ENCODE results near the gene LFNG.
"Not testable (repeated sequence)": the region's sequence is repeated elsewhere in the genome, so short reads cannot be mapped to it uniquely, and the experiment has no call there.

The LFNG gene

DNA sequence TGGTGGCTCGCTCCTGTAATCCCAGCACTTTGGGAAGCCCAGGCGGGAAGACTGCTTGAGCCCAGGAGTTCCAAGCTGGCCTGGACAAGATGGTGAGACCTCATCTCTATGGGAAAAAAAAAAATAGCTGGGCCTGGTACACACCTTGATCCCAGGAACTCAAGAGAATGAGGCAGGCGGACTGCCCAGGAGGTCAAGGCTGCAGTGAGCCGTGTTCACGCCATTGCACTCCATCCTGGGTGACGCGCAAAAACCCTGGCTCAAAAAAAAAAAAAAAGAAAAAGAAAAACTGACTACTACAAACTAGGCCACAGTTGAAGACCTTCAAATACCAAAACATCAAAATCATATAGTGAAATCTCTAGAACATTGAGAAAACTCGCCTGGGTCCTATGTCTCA lies 31.8 kb downstream of the LFNG start:
- no peak for DNase-seq

DNA sequence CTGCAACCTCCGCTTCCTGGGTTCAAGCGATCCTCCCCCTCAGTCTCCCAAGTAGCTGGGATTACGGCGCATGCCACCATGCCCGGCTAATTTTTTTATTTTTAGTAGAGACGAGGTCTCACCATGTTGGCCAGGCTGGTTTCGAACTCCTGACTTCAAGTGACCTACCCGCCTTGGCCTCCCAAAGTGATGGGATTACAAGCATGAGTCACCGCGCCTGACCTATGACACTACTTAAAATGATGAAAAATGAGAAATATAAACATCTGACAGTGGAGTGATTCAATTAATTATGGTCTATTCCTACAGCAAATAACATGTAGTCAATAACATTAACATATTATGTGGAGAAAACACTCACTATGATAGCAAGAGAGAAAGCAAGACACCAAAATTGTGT lies 33.5 kb downstream of the LFNG start:
- no peak for DNase-seq

DNA sequence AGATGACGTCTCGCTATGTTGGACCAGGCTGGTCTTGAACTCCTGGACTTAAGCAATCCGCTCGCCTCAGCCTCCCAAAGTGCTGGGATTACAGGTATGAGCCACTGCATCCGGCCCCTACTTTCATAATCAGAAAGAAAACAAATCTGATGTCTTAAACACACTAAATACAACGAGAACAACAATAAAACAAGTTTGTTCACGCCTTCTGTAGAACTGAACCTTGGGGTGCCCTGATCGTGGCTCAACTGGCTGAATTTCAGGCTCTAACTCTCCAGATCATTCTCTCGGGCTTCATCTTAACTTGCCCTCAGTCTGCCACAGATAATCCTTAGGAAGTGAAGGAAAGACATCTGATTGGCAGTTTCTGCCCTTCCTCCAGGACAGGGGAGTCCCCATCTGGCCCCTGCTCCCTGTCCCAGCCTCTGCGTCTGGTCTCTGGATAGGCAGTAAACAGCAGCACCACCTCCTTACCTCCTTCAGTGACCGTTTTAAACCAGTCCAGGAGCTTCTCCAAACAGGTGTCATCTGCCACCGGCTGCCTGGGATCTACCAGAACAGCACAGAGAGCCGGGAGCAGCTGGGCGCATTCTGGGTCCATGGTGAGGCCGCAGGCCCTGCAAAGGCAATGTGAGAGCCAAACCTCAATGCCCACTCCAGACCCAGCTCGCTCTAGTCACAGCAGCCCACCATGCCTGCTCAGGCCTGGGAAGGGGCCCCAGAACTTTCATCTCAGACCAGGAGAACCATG lies 34.4 kb downstream of the LFNG start:
- DNase-seq, result no peak

DNA sequence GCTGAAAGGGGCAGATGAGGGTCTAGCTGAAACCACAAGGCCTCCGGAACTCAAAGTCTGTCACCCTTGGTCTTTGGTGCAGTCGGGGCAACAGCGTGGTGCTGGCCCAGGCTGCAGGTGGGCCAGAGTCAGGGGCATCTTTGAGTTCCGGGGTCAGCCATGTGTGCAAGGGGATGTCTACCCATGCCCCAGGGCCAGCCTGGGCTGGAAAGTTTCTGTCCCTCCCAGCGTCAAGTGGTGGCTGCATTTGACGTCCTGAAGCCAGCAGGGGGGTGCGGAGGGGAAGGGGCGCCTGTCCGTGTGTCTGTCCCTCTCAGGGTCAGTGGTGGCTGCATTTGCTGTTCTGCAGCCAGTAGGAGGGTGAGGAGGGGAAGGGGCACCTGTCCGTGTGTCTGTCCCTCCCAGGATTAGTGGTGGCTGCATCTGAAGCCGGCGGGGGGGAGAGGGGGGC lies 35.1 kb downstream of the LFNG start:
- DNase-seq, result no peak

DNA sequence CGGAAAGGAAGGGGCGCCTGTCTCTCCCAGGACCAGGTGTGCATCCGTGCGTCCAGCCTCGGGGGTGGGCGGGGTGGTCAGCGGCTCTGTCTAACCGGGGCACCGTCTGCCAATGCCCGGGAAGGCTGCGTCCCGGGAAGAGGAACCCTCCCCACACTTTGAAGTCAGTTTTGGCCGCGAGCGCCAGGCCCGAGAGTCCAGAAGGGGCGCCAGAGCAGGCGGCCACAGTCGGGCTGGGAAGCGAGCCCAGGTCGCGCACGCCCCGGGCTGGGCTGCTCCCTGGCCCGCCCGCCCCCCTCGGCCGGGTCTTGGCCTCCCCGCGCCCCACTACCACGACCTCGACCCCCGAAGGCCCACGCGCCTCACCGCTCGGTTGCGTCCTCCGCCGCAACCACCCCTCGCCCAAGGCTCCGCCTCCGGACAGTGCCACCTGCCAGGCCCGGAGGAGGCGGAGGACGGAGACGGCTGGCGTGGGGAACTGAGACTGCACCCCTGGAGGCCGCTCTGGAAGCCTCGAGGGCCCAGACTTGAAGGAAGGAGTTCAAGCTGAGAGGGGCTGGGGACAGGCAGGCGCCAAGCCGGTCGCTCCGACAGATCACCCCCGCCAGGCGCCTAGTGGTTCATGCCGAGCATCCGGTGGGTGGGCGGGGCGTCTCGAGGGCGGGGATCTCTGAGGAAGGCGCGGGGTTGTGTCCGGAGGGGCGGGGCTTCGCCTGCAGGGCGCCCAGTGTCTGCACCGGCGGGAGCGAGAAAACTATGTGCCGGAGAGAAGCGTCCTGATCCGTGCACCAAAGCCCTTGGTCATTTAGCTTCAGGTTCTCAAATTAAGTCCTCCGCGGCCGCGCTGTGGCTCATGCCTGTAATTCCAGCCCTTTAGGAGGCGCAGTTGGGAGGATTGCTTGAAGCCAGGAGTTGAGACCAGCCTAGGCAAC lies 35.8 kb downstream of the LFNG start, which contains the start of gene BRAT1:
BRAT1 (minus strand) TSS at position 404 of the 932 bp plus-strand sequence. CDS start 1,093 bp downstream, outside the sequence.
- peak; percentile 85 for DNase-seq

DNA sequence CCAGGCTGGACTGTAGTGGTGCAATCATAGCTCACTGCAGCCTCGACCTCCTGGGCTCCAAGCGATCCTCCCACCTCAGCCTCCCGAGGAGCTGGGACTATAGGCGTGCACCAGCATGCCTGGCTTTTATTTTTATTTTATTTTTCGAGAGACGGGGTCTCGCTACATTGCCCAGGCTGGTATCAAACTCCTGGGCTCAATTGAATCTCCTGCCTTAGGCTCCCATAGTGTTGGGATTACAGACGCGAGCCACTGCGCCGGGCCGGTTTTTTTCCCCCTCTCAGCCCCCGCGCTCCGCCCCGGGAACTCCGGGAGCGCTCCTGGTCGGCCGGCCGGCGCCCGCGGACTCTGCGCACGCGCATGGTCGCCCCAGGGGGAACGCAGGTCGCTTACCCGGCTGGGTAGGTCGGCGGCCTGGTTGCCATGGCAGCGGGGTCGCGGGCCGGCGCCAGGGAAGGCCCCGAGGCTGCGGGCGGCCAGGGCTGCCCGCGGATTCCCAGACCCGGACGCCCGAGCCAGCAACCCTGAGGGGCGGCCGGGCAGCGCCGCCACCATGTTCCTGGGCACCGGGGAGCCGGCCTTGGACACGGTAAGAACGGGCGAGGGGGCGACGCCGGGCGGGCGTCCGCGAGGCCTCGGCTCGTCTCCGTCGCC lies 39.2 kb downstream of the LFNG start, which contains the start of gene IQCE:
IQCE (plus strand) TSS at position 351 of the 654 bp plus-strand sequence; CDS start at position 554, 203 bp downstream.
- DNase-seq, result peak; percentile 32

DNA sequence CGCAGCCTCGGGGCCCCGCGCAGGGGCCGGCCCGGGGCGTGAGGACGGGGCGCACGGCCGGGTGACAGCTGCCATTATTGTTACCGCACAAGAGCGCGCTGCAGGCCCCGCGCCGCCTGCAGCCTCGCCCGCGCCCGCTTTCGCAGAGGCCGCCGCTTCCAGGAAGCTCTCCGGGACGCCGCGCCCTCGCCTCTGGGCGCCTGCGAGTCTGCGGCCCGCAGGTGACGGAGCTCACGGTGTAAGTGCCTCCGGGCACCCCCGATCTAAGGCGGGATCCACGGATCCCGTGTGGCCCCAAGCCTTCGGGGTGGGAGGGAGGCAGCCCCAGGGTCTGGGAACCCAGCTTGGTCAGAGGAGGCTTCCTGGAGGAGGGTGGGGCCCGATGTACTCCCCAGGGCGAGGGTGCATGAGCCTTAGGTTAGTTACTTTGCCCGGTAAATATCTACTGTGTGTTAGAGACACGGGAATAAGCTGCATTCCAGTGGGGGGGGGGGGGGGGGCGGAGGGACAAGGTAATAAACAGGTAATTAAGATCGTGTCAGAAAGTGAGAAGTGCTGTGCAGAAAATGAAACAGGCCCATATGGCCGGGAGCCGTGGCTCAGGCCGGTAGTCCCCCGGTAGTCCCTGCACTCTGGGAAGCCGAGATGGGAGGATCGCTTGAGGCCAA lies 39.8 kb downstream of the LFNG start:
- DNase-seq, result no peak

DNA sequence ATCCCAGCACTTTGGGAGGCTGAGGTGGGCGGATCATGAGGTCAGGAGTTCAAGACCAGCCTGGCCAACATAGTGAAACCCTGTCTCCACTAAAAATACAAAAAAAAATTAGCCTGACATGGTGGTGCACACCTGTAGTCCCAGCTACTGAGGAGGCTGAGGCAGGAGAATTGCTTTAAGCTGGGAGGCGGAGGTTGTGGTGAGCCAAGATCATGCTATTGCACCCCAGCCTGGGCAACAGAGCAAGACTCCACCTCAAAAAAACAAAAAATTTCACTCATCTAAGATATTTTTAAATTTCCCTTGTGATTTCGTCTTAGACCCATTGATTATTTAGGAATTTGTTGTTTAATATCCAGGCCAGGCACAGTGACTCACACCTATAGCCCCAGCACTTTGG lies 44.4 kb downstream of the LFNG start:
- DNase-seq, result not testable (repeated sequence)

DNA sequence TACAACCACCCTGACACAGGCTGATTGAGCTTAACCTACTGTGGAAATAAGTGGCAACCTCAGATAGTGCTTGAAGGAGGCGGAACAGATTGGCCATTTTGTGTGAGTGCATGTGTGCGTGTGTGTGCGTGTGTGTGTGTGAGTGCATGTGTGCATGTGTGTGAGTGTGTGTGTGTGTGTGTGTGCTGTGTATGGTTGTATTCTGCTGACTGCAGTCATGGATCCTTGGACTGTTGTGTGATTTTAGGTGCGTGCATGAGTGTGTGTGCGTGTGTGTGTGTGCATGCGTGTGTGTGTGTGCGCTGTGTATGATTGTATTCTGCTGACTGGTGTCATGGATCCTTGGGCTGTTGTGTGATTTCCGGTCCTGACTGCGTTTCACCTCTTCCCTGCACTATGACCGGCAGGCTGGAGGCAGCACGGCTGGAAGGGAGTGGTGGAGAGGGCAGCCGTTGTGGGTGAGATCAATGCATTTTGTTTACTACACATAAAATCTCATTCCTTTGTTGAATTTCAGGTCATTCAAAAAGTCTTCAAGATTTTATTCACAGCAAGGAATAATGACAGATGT lies 45.5 kb downstream of the LFNG start:
- no peak for DNase-seq

DNA sequence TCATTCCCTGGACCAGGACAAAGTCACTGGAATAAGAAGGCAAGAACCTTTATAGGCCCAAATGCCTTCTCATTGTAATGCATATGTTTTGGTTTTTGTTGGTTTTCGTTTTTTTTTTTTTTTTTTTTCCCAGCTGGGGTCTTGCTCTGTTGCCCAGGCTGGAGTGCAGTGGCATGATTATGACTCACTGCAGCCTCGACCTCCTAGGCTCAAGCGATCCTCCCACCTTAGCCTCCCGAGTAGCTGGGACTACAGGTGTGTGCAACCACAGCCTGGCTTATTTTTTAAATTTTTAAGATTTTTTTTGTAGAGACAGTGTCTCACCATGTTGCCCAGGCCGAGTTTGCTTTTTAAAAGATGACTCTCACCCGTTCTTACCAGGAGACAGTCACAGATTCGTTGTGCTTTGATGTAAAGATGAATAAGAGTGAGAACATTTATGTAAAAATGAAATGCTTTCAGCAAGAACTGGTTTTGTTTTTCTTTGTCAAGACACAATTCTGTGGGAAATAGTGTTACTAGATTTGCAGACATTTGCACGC lies 46.8 kb downstream of the LFNG start:
- no peak for DNase-seq

DNA sequence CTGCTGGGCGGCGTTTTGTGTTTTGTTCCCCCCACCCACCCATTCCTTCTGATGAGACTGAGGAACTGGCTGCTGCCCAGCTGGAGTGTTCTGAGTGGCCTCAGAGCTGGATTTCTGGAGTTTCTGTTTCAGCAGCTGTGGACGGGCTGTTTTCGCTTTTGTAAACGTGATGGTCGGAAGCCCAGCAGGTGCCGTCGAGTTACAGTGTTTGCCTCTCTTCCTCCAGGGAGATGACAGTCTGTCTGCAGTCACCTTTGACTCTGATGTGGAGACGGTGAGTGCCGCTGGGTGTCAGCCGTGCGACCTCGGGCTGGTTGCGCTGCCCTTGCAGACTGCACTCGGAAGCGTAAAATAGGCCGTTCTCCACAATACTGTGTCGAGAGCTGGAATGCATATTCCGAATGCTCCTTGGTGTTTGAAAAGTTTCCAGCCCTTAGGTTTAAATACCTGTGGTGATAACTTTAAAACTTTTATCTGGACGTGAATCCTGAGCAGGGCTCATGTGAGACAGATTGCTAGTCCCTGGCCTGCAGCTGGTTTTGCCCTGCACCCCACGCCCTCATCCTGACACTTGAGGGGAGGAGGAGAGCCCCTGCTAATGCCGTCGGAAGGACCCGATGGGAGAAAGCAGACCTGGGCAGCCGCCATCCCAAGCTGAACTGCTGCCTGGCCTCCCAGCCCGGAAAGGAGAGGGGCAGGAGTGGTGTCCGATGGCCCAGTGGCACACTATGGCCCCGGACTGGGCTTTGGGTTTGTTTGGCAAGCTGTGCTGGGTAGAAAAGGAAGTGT lies 47.5 kb downstream of the LFNG start:
- no peak for DNase-seq

DNA sequence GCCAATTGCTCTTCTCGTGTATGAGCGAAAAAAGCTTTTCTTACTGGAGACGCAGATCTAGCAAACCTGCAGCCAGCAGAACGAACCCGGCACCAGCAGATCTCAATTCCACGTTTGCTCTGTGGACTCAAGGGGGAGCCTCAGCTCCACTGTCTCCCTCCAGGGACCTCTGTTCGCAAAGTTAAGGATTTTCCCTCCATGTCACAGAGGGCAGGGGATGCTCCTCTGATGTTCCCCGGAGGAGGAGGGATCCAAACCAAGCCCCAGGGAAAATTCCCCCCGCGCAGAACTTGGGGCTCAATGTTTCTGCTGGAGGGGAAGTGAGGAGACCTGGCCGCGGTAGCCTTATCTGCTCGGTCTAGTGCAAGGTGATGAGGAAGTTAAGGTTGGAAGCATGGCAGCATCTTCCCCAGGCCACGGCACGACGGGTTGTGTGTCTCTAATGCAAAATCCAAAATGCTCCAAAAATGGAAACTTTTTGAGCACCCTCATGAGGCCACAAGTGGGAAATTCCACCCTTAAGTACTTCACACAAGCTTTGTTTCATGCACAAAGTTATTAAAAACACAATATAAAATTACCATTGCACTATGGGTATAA lies 48.2 kb downstream of the LFNG start:
- DNase-seq, result peak; percentile 44

DNA sequence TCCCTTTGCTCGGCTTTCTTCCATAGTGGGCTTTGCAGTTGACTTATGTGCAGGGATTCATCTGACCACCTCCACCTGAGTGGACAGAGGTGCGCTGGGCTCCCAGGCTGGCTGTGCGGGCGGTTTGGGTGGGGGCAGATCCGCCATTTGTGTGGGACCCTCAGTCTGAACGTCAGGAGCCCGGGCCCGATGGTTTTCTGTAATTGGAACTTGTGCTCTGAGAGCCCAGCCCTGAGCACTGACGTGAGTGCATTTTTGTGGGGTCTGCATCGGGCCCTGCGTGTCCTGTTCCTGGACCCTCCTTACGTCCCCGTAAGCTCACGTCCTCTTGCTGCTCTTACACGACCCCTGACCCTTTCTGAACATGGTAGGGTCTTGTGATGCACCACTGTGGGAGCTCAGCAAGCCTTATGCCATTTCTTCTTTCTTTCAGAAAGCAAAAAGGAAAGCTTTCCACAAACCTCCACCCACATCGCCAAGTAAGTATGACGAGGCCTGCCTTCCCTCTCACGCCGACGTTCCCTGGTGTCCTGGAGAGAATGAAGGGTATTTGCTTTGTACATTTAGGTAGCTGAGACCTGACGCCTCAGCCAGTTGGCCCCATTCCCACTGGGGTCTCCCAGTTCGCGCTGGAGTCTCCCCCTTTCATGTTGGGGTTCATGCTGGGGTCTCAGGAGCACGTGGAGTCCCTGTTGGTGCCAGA lies 49.1 kb downstream of the LFNG start:
- no peak for DNase-seq

DNA sequence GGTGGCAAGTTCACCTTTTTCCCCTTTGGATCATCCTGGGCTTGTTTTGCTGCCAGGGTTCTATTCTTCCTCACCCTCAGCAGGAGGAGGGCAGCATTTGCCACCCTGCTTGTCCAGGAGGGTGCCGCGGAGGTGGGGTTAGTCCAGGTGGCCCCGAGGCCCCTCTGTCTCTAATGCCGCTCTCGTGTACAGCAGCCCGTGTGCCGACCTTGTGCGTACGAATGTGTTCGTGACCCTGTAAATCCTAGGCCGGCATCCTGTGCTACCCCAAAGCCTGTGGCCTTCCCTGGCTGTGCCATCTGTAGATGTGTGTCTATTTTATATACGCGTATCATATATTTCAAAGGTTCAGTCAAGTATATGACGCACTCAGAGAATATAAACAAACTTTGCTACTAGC lies 49.8 kb downstream of the LFNG start:
- no peak for DNase-seq

DNA sequence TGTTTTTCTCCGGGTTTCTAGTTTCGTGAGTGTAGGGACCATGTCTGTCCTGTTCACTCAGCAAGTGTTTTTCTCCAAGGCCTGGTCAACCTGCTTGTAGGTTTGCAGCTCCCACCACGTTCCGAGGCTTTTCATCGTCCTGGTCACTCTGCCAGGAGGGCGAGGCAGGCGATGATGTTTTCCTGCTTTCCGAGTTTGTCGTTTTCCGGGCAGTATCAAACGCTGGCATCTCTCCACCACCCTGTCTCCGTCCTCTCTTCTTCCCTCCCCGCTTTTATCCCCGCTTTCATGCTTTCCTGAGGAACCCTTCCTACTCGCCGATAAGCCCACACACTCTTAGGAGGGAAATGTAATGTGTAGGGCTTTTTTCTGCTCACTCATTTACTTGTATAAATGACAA lies 50.4 kb downstream of the LFNG start:
- DNase-seq, result no peak

DNA sequence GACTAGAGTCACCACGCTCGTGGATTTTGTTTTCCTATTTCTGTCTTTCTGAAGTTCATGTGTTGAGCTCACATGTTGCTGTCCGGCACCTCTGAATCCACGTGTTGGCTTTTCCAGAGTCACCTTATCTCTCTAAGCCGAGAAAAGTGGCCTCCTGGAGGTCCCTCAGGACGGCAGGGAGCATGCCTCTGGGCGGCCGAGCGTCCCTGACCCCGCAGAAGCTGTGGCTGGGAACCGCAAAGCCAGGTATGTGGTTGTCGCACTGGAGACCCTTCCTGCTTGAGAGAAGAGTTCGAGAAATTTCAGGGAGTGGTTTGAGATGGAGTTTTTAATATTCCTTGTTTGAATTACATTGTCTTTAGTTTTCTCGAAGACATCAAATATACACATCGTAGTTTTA lies 51.8 kb downstream of the LFNG start:
- DNase-seq, result no peak

DNA sequence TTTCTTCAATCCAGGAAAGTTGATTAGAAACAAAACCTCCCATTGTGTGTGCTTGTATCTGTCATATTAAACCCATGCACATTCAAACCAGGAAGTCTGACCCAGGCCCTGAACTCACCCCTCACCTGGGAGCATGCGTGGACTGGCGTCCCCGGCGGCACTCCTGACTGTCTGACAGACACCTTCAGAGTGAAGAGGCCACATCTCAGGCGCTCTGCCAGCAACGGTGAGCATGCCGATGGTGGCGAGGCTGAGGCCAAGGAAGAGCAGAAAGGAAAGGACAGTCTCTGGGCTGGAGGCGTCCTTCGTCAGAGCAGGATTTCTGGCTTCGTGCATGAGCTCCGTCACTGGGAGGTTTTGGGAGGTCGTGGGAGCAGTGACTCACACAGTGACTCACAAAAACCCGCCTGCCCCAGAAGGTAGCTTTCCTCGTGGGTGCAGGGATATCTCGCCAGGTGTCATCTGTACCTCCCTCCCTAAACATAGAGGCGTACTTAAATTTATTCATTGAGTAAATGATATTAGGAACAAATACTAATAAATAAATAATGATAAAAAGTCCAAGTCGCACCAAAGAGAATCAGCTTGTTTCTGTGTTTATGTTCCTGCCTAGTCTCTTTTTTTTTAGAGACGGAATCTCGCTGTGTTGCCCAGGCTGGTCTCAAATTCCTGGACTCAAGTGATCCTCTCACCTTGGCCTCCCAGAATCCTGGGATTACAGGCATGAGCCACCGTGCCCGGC lies 52.7 kb downstream of the LFNG start:
- no peak for DNase-seq

DNA sequence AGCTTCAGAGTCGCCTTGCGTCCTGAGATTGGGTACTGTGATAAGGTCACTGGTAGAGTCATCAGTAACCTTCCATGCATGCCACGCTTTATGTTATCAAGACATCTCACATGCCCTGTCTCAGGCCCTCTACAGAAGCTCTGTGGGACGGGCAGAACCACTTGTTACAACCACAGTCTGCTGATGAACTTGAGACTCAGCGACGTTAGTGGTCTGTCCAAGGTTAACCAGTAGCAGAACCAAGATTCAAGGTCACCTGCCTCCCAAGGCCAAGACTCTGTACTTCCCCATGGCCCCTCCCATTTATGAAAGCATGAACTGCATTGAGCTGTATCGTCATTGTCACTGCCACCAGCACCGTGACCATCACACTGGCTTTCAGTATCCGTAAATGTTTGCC lies 54.2 kb downstream of the LFNG start:
- no peak for DNase-seq

DNA sequence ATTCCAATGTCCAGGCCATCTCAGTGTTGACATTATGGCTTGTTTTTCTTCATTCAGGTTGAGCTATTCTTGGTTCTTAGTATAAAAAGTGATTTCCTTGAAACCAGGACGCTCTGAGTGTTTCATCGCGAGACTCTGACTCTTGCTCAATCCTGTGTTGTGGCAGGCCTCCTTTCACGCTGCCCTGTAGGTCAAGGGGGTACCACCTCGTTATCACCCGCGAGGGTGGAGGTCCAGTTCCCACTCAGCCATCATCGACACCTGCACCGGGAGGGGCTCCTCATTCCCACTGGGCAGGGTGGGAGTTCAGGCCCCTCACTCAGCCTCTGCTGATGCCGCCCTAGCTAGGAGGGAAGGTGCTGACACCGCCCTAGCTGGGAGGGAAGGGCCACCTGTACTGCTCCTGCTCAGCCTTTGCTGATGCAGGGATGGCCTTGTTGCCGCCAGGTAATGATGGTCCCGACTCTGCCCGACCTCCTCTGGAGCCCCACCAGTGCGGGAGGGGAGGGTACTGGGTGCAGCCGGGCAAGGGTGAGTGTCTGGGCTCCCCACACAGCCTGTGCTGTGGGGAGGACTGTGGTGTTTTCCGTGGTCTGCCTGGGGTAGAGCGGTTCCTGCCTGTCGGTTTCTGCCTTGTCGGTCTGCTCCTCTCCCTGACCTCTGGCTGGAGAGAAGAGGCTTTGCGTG lies 55.6 kb downstream of the LFNG start:
- DNase-seq, result no peak

Measured in NCI-H1694 treated with DMSO at 0.1 percent for 48 hours (cell line).